Mammary epithelial cell (primary cell): ENCODE data around the gene LRMDA.

ENCODE experiments used
- EZH2 ChIP-seq: IDR thresholded peaks from 2 replicates; pipeline ENCODE4 v1.6.1; 2012; ENCODE audit warnings: low read length, inconsistent platforms, borderline replicate concordance
- TF ChIP-seq, protein P1 (sequence below), 2 donors: IDR thresholded peaks in 1 of 2; conservative IDR thresholded peaks in 1 of 2; 2 replicates each; pipeline ENCODE4 v1.5.1; 2011 to 2012; ENCODE audit warnings: inconsistent platforms in 2 of 2, low read length in 2 of 2, mild to moderate bottlenecking in 2 of 2, control low read depth in 1 of 2, low read depth in 1 of 2; ENCODE audit not compliant: insufficient read depth in 1 of 2; ENCODE audit errors: extremely low read depth in 1 of 2

DNA sequence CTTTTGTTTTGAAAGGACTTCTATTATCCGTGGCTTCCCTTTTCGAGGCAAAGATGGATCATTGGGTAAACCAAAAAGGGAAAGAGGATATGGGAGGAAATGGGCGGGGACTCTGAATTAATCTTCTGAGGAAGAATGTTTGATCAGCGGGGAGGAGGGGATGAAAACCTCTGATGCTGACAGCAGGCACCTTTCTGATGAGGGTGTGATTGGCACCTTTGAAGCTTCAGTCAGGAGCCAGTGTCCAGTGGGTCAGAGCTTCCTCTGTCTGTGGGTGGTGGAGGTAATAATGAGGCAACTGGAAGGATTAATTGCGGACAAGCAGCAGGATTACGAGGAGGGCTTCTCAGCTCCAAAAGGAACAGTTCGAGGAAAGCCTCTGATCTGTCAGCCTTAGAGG is 877.6 kb downstream of the LRMDA start:
- TF ChIP-seq, protein P1, sequence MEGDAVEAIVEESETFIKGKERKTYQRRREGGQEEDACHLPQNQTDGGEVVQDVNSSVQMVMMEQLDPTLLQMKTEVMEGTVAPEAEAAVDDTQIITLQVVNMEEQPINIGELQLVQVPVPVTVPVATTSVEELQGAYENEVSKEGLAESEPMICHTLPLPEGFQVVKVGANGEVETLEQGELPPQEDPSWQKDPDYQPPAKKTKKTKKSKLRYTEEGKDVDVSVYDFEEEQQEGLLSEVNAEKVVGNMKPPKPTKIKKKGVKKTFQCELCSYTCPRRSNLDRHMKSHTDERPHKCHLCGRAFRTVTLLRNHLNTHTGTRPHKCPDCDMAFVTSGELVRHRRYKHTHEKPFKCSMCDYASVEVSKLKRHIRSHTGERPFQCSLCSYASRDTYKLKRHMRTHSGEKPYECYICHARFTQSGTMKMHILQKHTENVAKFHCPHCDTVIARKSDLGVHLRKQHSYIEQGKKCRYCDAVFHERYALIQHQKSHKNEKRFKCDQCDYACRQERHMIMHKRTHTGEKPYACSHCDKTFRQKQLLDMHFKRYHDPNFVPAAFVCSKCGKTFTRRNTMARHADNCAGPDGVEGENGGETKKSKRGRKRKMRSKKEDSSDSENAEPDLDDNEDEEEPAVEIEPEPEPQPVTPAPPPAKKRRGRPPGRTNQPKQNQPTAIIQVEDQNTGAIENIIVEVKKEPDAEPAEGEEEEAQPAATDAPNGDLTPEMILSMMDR (conservative IDR thresholded peaks at IDR 0.05 in 1 of 2, IDR thresholded peaks at IDR 0.05 in 1 of 2; ENCODE audit: extremely low read depth in 1 of 2, insufficient read depth in 1 of 2, low read depth in 1 of 2, low read length in 2 of 2) = no peak
- no peak for TF ChIP-seq EZH2
